ENCODE results near the gene PDCD5. TPM values are rescaled to one million over a fixed set of nuclear protein-coding genes. Genes with fewer than 3 reads are reported as not detected.

PDCD5 gene
- polyA plus RNA-seq, 2 of the 4 experiments (the other 2 are of a cell fraction), result 445 to 549 TPM

DNA sequence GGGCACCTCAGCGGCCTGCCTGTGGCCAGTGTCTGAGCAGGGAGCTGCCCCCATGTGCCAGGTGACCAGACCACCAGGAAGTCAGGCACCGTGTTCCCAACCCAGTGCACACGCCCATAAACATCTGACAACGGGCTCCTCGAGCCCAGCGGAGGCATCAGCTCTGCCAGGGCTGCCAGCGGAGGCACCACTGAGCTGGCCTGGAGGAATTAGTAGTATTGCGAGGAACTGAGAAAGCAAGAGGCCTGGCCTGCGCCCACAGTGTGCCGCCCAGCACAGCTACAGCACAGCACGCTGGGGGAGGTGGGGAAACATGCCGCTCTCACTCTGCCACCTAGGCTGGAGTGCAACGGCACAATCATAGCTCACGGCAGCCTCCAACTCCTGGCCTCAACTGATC is 49.3 kb downstream of the PDCD5 start:
- TF ChIP-seq JUNB (IDR thresholded peaks at IDR 0.05), result no peak
- ChIA-PET CTCF (interaction anchor here (0.5 to 1.6 kb wide), 13 partner anchors 10 to 61 kb away, joined by 3 to 5 read pairs (median 3); partner anchors contain the start of gene NUDT19), POLR2A (interaction anchor here (0.6 to 1.3 kb wide), 3 partner anchors 9 to 49 kb away, joined by 3 to 5 read pairs (median 3); partner anchors contain the start of gene PDCD5)
- 87% methylated on average over 14 of the region's 14 CpGs for WGBS (ENCODE audit: missing lambda C conversion rate)
- H3K4me3 ChIP-seq, result no peak overlapping the region
- ATAC-seq, result peak; percentile 36 to 65; a peak in 4 of 6 replicates
- no peak overlapping the region for H3K4me2 ChIP-seq
- no peak overlapping the region for H3K27ac ChIP-seq
- FAIRE-seq, result no peak
- no peaks in the 10 kb centered on the region for H3K9me3 ChIP-seq
- DNase-seq (ENCODE audit: low read depth in 1 of 2, low spot score in 1 of 2), result peak in 1 of 2 experiments; percentile 45
- no peaks in the 10 kb centered on the region for H3K4me1 ChIP-seq

DNA sequence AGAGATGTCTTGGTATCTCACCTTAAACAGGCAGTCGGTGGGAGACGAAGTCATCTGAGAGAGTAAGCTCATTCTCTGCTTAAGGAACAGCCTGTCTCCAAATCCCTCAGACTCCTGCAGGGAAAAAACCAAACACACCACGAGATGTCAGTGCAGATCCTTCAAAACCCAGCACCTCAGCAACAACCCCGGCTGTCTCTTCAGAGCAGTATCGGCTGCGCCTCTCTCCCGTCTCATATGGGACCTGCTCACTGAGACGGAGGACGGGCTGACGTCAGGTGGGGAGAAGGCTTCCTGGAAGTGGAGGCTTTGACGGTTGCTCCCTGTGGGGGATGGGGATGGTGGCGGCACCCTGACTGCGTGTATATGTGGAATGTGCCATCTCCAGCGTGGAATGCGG is 50.4 kb downstream of the PDCD5 start:
- H3K4me3 ChIP-seq, result no peak overlapping the region
- CTCF ChIA-PET, result interaction anchor here (1.1 to 1.6 kb wide), 3 partner anchors 24 to 33 kb away, joined by 3 to 4 read pairs (median 4); no protein-coding TSS in a partner anchor
- no peaks in the 10 kb centered on the region for H3K9me3 ChIP-seq
- TF ChIP-seq RAD21 (conservative IDR thresholded peaks at IDR 0.05 in 1 of 2, IDR thresholded peaks at IDR 0.05 in 1 of 2) (peak in 1 of 2 experiments; percentile 28; a peak in 1 of 5 replicates), RCOR1 (IDR thresholded peaks at IDR 0.05; ENCODE audit: low read depth, low read length) (no peak)
- WGBS (ENCODE audit: missing lambda C conversion rate), result 89% methylated on average over 15 of the region's 15 CpGs
- FAIRE-seq (no peak), ATAC-seq (0 out of 6 replicates have a peak, but pooled peaks of 1 of the 2 experiments have one; percentile 13), DNase-seq (ENCODE audit: low read depth in 1 of 2, low spot score in 1 of 2) (no peak)
- H3K4me1 ChIP-seq, result no peaks in the 10 kb centered on the region
- POLR2A ChIA-PET, result no interaction called here
- no peak overlapping the region for H3K4me2 ChIP-seq
- no peak overlapping the region for H3K27ac ChIP-seq

Small RNA genes lying within 50 kb of the gene (small RNA-seq; reads per million reads assigned to genes)
- gene SNORA68B, result 0 to 6.3 (median 0) reads per million in 6 experiments

Other genes with a start within 250 kb of the PDCD5 start
- 49.8 and 50.1 TPM in 2 replicates for gene ZNF507, start 235.6 kb upstream of the PDCD5 start, polyA plus RNA-seq (2011; rRNA removed)
- gene ZNF507, start 235.6 kb upstream of the PDCD5 start, polyA plus RNA-seq (2017; fragmentation: RNase III; extraction: RNeasy Plus Mini Kit Qiagen cat#74134 plus additional on column Dnase treatment), result 14.0 to 14.9 TPM (median 14.6 TPM) in 3 replicates
- 28.9 and 29.6 TPM in 2 replicates for gene DPY19L3, start 175.4 kb upstream of the PDCD5 start, polyA plus RNA-seq (2011; rRNA removed)
- gene DPY19L3, start 175.4 kb upstream of the PDCD5 start, polyA plus RNA-seq (2017; fragmentation: RNase III; extraction: RNeasy Plus Mini Kit Qiagen cat#74134 plus additional on column Dnase treatment), result 14.9 to 16.6 TPM (median 15.7 TPM) in 3 replicates
- 60.8 and 62.1 TPM in 2 replicates for gene ANKRD27, start 94.0 kb downstream of the PDCD5 start, polyA plus RNA-seq (2011; rRNA removed)
- 23.1 to 23.7 TPM (median 23.1 TPM) in 3 replicates for gene ANKRD27, start 94.0 kb downstream of the PDCD5 start, polyA plus RNA-seq (2017; fragmentation: RNase III; extraction: RNeasy Plus Mini Kit Qiagen cat#74134 plus additional on column Dnase treatment)
- 0.17 and 0.20 TPM in 2 replicates for gene RGS9BP, start 94.7 kb downstream of the PDCD5 start, polyA plus RNA-seq (2011; rRNA removed)
- 0.30 to 0.46 TPM (median 0.41 TPM) in 3 replicates for gene RGS9BP, start 94.7 kb downstream of the PDCD5 start, polyA plus RNA-seq (2017; fragmentation: RNase III; extraction: RNeasy Plus Mini Kit Qiagen cat#74134 plus additional on column Dnase treatment)
- 28.3 and 32.6 TPM in 2 replicates for gene NUDT19, start 110.6 kb downstream of the PDCD5 start, polyA plus RNA-seq (2011; rRNA removed)
- 30.1 to 31.1 TPM (median 30.5 TPM) in 3 replicates for gene NUDT19, start 110.6 kb downstream of the PDCD5 start, polyA plus RNA-seq (2017; fragmentation: RNase III; extraction: RNeasy Plus Mini Kit Qiagen cat#74134 plus additional on column Dnase treatment)
- 0.19 and 0.20 TPM in 2 replicates for gene TDRD12, start 138.6 kb downstream of the PDCD5 start, polyA plus RNA-seq (2011; rRNA removed)
- 0.21 to 0.53 TPM (median 0.34 TPM) in 3 replicates for gene TDRD12, start 138.6 kb downstream of the PDCD5 start, polyA plus RNA-seq (2017; fragmentation: RNase III; extraction: RNeasy Plus Mini Kit Qiagen cat#74134 plus additional on column Dnase treatment)